OCI-M1 (cell line): Measurements from ENCODE around the gene PREP.
"Not testable (repeated sequence)": the region's sequence is repeated elsewhere in the genome, so short reads cannot be mapped to it uniquely, and the experiment has no call there.

ENCODE experiments used
- DNase-seq: peaks from one replicate; lab custom pipeline; 2025; lab: John Stamatoyannopoulos, UW

The PREP gene

DNA sequence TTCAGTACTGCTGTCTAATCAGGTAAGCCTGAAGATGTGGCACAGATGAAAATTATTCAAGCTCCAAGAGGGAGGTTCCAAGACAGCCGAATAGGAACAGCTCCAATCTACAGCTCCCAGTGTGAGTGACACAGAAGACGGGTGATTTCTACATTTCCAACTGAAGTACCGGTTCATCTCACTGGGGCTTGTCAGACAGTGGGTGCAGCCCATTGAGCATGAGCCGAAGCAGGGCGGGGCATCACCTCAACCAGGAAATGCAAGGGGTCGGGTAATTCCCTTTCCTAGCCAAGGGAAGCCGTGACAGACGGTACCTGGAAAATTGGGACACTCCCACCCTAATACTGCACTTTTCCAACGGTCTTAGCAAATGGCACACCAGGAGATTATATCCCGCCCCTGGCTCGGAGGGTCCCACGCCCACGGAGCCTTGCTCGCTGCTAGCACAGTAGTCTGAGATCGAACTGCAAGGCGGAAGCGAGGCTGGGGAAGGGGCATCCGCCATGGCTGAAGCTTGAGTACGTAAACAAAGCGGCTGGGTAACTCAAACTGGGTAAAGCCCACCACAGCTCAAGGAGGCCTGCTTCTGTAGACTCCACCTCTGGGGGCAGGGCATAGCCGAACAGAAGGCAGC is 64.4 kb downstream of the PREP start:
- DNase-seq = not testable (repeated sequence)

DNA sequence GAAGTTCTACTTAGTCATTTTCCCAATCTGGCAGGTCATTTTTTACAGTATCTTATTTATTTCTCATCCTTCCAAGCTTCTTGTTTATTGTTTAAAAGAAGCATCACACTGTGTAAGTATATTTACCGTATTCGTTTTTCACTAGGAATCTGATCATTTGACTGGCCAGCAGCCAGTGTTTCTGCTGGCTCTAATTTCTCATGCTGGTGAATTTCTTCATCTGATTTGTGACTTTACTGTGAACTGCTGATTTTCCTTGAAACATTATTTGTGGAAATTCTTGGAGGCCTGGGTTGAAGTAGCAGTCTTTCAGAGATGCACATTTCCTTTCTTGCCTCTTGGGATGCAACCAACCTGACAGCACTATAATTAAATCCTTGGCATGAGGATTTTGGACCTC is 65.9 kb downstream of the PREP start:
- DNase-seq = no peak

DNA sequence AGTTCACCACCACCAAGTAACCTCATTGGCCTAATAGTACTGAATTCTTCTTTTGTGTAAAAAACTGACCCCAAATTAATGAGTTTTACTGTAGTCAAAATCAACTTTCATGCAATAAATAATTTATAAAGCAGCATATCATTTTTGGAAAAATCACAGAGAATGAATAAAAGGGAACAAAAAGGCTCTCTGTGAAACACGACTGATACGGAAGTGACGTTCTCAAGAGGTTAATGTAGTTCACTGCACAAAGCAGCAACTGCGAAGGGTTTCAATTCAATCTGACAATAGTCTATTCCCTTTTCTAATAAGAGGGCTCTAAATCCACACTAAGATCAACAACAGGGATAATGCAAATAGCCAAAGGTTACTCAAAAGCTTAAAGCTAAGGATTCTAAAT is 70.3 kb downstream of the PREP start:
- DNase-seq = no peak

DNA sequence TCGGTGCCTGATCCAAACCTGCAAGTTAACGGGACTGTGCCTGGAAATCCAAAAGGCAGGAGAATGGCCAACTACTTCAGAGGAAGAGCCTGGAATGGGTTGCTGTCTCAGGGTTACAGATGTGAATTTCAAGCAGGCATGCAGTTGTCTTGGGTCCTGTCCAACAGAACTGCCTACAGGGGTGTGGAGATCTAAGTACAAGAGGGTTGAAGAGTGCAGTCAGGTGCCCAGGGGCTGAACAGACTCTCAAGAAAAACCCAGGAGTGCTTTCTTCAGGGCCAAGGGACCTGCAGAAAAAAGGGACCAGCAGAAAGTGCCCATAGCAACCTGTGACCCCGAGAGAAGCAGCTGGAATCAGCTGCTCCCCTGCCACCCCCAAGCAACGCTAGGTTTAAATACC is 71.0 kb downstream of the PREP start:
- DNase-seq = no peak

DNA sequence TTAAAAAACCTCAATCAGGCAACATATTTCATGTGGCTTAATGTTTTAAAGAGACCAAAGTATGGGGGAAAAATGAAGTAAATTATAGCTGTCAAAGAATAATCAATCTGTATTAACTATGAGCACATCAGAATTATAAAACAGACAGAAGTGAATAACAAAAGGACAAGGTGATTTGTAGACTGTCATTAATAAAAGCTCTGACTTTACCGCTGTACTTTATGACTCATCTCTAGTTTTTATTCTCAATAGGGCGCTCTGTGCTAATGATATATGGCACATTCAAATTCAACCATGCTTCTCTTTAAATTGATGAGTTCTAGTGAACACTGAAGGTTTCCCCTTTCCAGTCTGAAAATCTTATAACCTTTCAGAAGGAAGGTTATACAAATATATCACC is 72.0 kb downstream of the PREP start:
- DNase-seq = no peak

DNA sequence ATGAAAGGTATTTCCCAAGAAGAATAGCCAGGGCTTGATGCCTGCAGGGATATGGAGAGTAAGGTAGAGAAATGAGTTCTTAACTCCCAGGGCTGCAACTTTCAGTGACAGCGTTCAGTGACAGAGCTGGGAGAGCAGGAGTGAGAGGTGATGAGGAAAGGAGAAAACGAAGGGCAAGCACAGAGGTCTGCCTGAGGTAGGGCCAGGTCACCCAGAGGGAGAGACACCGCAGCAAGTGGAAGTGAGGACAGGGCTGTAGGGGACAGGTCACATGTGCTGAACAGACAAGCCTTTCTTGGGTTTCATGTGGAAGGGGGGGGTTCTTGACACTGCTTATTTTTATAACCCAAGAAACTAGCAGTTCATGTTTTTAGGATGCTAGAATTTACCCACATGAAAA is 72.5 kb downstream of the PREP start:
- no peak for DNase-seq

DNA sequence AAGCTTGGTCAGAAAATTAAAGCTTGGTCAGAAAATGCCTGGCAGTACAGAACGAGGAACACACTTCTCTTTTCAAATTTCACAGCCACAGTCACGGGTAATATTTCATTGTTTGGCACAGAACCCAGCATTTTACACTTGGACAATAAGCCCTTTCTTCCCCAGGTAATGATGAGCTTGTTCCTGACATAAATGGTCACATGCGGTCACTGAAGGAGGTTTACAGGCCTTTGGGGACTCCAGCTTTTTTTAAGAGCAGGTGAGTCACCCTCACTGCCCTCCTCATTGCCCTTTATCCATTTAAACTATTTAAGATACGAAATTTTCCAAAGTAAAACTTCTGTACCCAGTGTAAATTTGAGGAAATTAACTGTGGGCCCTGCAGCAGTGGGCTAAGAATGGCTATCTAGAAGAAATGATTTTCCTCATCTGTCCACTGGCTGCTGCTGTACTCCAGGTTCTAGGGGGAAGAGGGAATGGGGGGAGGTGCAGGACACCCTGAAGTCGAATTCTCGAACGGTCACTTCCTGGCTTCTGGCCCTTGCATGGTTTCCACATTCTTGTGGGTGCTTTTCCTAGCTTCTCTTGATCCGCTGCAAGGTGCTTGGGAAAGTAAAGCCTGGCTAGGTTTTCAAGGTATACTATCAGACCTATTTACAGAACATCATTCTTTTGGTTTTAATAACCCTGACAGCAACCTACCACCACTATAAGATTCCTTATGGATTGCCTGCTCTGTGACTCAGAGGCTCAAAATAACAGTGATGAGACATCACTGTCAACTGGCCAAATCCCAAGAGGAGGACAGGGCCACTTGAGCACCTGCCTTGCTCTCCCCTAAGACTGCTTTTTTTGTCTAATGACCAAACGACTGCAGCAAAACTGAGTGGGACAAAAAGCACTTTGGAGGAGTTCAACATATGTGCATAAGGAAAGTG is 75.8 kb downstream of the PREP start:
- no peak for DNase-seq

DNA sequence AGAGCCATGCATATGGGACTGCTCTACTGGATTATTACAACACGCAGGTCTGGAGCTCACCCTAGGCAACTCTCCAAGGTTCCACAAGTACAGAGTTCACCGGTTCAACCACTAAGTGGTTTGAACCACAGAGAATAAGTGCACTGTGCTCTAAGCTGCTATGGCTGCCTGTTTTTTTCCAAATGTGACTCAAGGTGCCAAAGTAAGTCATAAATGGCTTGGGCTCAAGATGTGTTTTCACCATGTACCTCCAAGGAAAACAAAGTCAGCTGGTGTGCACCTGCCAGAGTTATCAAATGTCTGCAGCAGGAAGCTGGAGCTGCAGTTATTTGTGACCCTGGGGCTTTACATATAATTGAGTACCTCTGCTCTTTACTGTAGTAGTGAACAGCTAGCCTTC is 76.7 kb downstream of the PREP start:
- DNase-seq = no peak

DNA sequence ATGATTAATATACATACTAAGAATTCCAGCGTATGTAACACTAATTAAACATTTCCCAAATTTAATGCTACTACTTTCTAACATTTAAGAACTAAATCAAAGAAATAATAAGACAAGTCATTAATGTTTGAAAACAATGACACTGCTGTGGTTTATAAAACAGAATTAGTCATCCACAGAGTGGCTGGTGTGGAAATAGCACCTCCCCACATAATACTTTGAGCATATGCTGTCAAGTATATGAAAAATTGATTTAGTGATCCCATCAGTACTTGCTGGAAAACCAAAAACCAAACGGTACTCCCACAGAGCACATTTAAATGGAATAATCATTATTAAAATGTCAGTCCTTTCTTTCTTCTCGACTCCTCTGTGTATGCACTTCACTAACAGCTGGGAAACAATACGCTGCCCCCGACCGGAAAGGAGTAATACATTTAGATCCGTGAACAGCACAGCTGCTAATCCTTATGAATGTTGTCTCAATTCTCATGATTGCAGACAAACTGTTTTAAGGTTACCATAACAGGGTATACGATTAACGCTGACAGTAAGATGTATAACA is 78.4 kb downstream of the PREP start:
- DNase-seq = no peak

DNA sequence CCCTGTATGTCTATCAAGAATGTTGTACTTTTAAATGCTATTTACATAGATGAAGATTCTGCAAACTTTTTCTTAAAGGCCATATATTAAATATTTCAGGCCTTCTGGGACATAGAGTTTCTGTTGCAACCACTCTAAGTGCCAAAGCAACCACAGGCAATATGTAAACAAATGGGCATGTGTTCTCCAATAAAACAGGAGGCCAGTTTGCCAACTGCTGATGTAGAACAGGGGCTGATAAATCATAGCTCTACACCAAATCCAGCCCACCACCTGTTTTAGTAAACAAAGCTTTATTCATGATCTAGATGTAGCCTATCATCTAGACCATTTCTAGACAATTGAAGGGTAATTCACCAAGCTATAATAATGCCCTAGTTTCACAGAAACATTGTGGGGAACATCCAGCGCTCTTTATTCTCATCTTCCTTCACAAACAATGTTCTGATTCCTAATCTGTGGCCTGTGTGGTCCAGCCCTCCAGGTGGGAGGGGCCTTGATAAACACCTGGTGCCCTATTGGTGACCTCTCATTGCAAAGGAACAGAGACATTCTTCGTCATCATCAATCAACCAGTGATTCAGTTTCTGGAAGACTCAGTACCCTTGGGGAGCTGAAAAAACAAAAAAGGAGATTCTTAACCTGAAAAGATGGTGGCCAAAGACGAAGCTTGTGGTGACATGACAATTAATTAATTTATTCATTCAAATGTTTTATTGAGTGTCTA is 80.2 kb downstream of the PREP start:
- DNase-seq = no peak

DNA sequence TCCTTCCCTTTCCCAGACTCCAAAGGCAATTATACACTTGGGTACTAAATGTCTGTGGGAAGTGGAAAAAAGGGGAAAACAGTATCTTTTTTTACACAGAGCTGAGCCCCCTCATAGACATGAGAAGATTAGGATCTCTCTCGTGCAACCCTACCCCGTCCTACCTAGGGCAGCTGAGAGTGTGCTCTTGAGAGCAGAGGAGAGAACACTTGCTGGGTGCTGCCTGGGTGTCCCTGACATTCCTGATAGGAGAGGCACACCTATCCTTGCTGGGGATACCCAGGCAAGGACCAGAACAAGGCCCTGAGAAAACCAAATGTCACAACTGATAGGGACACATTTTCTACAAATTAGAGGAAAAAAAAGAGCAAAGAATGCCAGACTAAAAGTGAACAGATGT is 81.2 kb downstream of the PREP start:
- no peak for DNase-seq

DNA sequence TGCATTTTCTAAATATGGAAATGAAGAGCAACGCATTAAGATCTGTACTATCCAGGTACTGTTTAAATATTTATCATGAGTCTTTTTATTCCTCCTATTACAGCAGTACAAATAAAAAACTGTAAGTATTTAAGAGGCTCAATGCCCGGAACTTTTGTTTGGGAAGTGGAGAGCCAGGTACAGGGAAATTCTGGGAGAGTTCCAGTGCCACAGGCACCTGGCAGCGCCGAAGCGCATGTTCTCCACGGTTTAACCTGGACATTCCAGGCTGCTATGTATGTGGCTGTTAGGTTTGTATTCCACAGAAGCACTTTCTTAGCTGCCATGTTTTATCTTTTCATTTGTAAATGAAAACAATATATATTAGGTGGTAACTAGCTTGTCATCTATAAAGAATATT is 81.7 kb downstream of the PREP start:
- DNase-seq = no peak

DNA sequence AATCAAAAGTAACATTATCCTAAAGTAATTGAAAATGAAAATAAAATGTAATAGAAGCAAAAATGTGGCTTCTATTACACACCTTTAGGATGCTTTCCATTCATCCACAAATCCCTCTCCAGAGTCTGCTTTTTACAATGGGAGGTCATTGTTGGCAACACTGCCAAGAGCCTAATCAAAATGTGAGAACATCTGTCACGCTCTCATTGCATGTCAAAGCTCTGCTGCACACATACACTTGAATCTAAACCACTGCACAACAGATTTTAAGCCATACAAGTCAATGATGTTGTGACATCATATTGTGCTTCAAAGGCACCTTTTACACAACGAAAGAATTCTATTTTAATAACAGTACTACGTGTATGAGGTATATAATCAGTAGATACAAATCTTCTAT is 82.1 kb downstream of the PREP start:
- DNase-seq = no peak

DNA sequence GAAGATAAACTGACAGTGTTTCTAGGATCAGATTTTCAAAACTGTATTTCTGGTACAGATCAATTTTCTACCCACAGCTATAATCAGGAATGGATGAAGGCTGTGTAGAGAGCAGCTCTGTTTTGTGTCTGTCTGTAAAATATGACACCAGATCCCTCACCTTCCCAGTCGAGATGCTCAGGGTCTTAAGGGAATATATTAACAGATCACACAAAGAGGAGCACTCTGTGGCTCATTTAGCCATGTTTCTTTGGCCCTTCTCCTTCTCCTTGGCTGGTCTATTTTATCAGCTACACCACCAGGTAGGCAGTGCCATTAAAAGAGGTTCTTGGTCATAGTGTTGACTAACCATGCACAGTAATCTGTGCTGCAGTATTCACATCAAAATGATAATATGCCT is 82.6 kb downstream of the PREP start:
- no peak for DNase-seq

DNA sequence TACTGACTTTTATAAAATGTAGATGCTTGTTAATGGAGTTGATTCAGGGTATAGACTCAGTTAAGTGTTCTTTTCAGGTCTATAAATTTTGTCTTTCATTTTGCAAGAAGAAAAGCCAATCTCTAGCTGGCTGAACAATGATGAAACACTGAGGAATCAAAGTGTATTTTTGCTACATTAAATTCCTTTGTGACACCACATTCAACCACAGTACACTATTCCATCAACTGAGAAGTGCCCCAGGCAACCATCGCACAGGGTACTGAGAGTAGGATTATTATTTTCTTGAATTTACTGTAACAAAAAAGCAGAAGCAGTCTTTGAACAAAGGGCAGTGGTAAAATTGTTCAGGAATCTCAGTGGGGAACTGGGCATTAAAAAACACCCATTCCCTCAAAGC is 83.6 kb downstream of the PREP start:
- no peak for DNase-seq

DNA sequence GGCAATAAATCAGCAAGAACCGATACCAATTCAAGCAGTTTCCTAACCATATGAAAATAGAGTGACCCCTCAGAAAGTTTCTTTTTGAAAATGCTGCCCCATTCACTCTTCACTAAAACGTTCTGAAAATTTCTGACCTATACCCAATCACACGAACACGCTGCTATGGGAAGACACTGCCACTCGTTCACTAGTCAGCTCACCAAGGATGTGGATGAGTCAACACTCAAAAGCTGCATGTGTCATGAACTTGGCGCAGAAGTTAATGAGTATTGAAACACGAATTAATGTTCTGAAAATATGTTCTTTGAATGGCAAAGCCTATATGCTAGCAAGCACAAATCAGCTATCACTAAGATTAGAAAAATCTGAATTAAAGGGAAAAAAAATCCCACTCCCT is 84.2 kb downstream of the PREP start:
- no peak for DNase-seq

DNA sequence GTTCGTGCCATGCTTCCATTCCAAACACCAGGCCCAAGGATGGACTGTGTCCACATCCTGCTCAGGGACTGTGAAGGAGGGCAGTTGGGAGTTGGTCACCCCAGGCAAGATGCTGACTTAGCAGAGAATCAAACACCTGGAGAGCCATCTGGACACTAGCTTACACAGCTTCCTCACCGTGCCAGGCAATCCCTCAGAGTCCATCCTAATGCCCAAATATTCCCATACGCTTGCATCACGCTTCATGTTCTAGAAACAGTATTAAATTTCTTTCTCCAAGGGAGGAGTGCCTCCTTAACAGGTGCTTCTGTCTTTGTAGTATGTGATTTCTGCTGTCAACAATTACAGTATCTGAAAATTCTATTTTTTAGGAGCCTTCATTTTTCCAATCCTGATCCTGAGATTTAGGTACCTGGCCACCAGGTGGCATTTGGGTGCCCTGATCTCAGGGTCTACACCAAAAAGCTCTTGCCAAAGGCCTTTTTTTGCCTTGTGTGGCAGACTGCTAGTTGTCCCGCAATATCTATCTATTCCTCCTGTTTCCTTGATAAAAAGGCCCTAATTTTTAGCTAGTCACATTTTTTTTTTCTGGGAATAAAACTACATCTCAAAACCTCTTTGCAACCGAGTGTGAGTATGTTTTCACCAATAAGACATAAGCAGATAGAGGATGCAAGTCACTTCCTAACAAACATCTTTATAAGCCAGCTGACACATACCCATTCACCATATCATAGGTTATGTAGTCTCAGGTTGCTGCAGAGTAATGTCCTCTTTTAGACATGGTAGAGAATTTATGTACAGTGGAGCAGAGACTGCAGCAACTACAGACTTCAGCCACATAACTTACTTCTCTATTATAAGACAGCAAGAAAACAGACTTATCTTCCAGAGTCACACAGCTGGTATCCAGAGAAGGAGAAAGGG is 85.0 kb downstream of the PREP start:
- DNase-seq = no peak

DNA sequence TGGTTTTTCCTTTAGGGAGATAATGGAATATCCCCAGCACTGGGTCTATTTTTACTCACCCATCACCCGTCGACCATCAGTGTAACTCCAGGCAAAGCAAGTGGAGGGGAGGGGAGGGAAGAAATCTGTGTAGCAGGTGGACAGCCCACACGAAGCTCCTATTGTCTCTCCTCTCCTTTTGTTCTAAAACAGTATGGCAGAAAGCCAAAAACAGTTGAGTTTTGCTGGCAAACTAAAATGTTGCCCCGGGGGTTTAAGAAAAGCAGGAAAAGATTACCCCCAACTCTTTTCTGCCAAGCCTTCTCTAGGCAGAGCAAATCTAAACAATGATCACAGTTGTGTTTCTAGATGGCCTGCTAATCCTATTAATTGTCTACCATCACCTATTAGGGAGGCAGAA is 89.7 kb downstream of the PREP start:
- no peak for DNase-seq

DNA sequence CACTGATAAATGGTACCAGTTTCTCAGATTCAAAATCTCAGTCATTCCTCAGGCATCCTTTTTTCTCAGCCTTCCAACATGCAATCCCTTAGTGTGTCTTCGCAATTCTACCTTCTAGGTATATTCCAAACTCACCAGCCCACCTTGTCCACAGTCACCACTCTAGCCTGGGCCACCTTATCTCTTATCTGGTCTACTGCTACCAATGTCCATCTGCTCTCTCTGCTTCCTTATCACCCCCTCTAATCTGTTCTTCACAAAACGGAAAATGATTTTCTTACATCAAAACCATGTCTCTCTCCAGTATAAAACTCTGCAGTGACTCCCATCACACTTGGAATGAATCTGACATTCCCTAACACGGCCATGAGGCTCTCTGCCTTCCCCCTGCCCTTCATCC is 91.9 kb downstream of the PREP start:
- DNase-seq = no peak

DNA sequence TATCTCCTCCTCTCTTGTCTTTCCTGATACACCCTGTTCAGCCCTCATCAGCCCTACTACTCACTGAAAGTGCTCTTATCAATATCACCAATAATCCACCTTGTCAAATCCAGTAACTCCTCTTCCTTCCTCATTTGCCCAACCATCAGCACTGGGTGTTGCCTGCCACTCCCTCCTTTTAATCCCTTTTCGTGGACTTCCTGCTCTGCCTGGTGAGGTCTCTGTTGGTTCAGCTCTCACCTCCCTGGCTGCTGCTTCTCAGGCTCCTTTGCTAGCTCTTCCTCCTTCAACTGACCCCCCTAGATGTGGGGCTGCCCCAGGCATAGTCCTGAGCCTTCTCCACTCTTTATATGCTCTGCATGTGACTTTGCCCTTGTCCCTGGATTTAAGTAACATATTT is 92.5 kb downstream of the PREP start:
- peak; percentile 53 for DNase-seq

DNA sequence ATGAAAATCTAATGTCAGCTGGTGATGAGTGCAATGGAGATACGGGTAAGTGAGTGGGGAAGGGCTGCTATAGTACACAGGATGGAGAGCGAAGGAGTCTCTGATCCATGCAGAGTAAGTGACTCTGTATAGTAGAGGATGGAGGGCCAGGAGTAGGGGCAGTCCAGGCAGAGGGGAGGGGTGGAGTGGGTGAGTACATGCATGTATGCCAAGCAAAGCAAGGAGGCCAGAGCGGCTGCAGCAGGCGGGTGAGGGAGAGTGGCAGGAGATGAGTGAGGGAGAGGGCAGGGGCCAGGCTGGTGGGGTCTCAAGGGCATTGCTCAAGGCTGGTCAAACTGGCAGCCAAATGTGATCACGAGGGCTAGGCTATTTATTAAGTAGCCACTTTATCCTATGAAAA is 94.0 kb downstream of the PREP start:
- DNase-seq = no peak

DNA sequence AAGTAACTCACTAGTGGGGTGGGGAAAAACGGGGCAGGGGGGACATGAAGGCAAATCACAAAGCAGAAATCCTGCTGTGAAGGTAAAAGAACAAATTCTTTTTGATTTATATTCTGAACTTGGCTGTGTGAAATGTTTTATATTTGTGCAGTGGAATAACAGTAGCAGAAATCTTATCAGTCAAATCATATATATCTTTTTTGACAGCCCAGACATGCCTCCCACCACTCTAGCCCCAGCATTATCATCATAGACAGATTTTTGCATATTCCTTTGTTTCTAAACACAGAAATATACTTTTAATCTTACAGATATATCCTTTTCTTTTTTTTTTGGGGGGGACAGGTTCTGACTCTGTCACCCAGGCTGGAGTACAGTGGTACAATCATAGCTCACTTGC is 97.4 kb downstream of the PREP start:
- no peak for DNase-seq
